Neuronal stem cell (in vitro differentiated cells): ENCODE measurements around the gene CLCN4. TPM values are rescaled to one million over a fixed set of nuclear protein-coding genes. Genes with fewer than 3 reads are reported as not detected.

ENCODE experiments used
- DNase-seq: peaks from one replicate; pipeline ENCODE4 v3.0.0-alpha.2; 2013; ENCODE audit warnings: low spot score
- H2AFZ ChIP-seq: one replicate; pipeline ENCODE4 v1.6.1; 2013; ENCODE audit warnings: mild to moderate bottlenecking, low read length, inconsistent platforms
- H2AK5ac ChIP-seq: 2 replicates; pipeline ENCODE4 v1.6.1; 2013; ENCODE audit warnings: low read depth, mild to moderate bottlenecking, inconsistent platforms, low read length, moderate library complexity, mixed read lengths
- H2BK120ac ChIP-seq: 2 replicates; pipeline ENCODE4 v1.6.1; 2013; ENCODE audit warnings: low read depth, mild to moderate bottlenecking, inconsistent platforms, low read length, moderate library complexity, mixed read lengths
- H2BK12ac ChIP-seq: one replicate; pipeline ENCODE4 v1.6.1; 2013; ENCODE audit warnings: low read length, inconsistent platforms
- H2BK15ac ChIP-seq: 2 replicates; pipeline ENCODE4 v1.6.1; 2013; ENCODE audit warnings: mild to moderate bottlenecking, low read length, inconsistent platforms, mixed read lengths
- H2BK5ac ChIP-seq: one replicate; pipeline ENCODE4 v1.6.1; 2013; ENCODE audit warnings: inconsistent platforms, mild to moderate bottlenecking, low read length, moderate library complexity
- H3K14ac ChIP-seq: one replicate; pipeline ENCODE4 v1.6.1; 2013; ENCODE audit warnings: low read length, inconsistent platforms
- H3K18ac ChIP-seq: 2 replicates; pipeline ENCODE4 v1.6.1; 2013; ENCODE audit warnings: low read length, inconsistent platforms
- H3K23ac ChIP-seq: 2 replicates; pipeline ENCODE4 v1.6.1; 2013; ENCODE audit warnings: low read depth, mild to moderate bottlenecking, mixed read lengths, low read length, inconsistent platforms; ENCODE audit not compliant: poor library complexity
- H3K27ac ChIP-seq: replicated peaks from 3 replicates; pipeline ENCODE4 v1.5.1; 2013; ENCODE audit warnings: low read length, inconsistent platforms
- H3K27me3 ChIP-seq, 3 experiments: 2 replicates each; pipeline ENCODE4 v1.6.1; 2013; ENCODE audit warnings: low read length in 3 of 3, mild to moderate bottlenecking in 2 of 3, inconsistent platforms in 1 of 3, low read depth in 1 of 3, mixed read lengths in 1 of 3, moderate library complexity in 1 of 3; ENCODE audit not compliant: control insufficient read depth in 3 of 3, insufficient read depth in 3 of 3
- H3K36me3 ChIP-seq, 2 donors: replicated peaks in 1 of 2; 2 replicates each; pipeline ENCODE4 v1.6.1; 2013; ENCODE audit warnings: low read length in 2 of 2; ENCODE audit not compliant: control insufficient read depth in 2 of 2, insufficient read depth in 2 of 2
- H3K4ac ChIP-seq: 2 replicates; pipeline ENCODE4 v1.6.1; 2013; ENCODE audit warnings: inconsistent platforms, mild to moderate bottlenecking, low read length, moderate library complexity
- H3K4me1 ChIP-seq, 2 donors: 1 replicate in 1 of 2; 2 replicates in 1 of 2; pipeline ENCODE4 v1.6.1; 2013; ENCODE audit warnings: low read length in 2 of 2, low read depth in 1 of 2; ENCODE audit not compliant: control insufficient read depth in 2 of 2, insufficient read depth in 1 of 2
- H3K4me2 ChIP-seq: one replicate; pipeline ENCODE4 v1.6.1; 2013; ENCODE audit warnings: mild to moderate bottlenecking, low read length, inconsistent platforms; ENCODE audit not compliant: insufficient read depth, poor library complexity, severe bottlenecking
- H3K4me3 ChIP-seq, 2 donors: 2 replicates each; pipeline ENCODE4 v1.5.1; 2013; ENCODE audit warnings: low read length in 2 of 2, mild to moderate bottlenecking in 2 of 2, inconsistent platforms in 1 of 2, moderate library complexity in 1 of 2
- H3K79me1 ChIP-seq: one replicate; pipeline ENCODE4 v1.6.1; 2013; ENCODE audit warnings: low read depth, mild to moderate bottlenecking, inconsistent platforms, low read length, moderate library complexity
- H3K9ac ChIP-seq: one replicate; pipeline ENCODE4 v1.6.1; 2013; ENCODE audit warnings: mild to moderate bottlenecking, low read depth, low read length, inconsistent platforms; ENCODE audit not compliant: poor library complexity
- H3K9me3 ChIP-seq, 2 donors: replicated peaks in 1 of 2; 2 replicates each; pipeline versions ENCODE3 to v1.6.1; 2013; ENCODE audit warnings: low read length in 2 of 2, mild to moderate bottlenecking in 2 of 2, inconsistent platforms in 1 of 2, low read depth in 1 of 2, mixed read lengths in 1 of 2, moderate library complexity in 1 of 2; ENCODE audit not compliant: control insufficient read depth in 2 of 2, insufficient read depth in 1 of 2
- H4K8ac ChIP-seq: one replicate; pipeline ENCODE4 v1.6.1; 2013; ENCODE audit warnings: low read depth, mild to moderate bottlenecking, inconsistent platforms, low read length, moderate library complexity
- H4K91ac ChIP-seq: one replicate; pipeline ENCODE4 v1.6.1; 2013; ENCODE audit warnings: low read length, low read depth, mild to moderate bottlenecking, inconsistent platforms; ENCODE audit not compliant: poor library complexity
- WGBS, 2 donors: extraction: QIAGEN DNeasy Blood & Tissue Kit; methylation state at CpG; one replicate each; pipeline ENCODE4 v1.1.7; 2013; ENCODE audit warnings: missing lambda C conversion rate in 2 of 2, mixed read lengths in 1 of 2; ENCODE audit not compliant: insufficient read length in 2 of 2, insufficient replicate concordance in 1 of 2; ENCODE audit errors: extremely low coverage in 2 of 2; 5-methylcytosine and 5-hydroxymethylcytosine counted together
- polyA plus RNA-seq, 2 experiments: library from polyadenylated mRNA; stranded (reverse); fragments of 200-250 nt; gene quantifications; one replicate each; pipeline ENCODE4 v1.2.3, GENCODE V29; 2013

The CLCN4 gene
- polyA plus RNA-seq (2013, experiment 1 of 2), result 4.4 TPM
- 4.3 TPM for polyA plus RNA-seq (2013, experiment 2 of 2)

- H3K27ac ChIP-seq, result peak within 1 kb of the TSS; percentile 43
- H3K4me3 ChIP-seq, result peak within 1 kb of the TSS in 1 of 2 donors; percentile 43
Observed at GRCh38 chrX:10156199-10157031, at the start of gene CLCN4. CLCN4 (plus strand) TSS chrX:10156975; CDS start chrX:10185033, 28,058 bp downstream.

GRCh38 chrX:10107483-10107882, 49.3 kb upstream of the CLCN4 start:
- Histone ChIP-seq H3K36me3 (peaks cover 4 to 9% of the 10 kb centered on the region in 2 donors), H2AFZ (no peak overlapping the region), H2BK12ac (no peak overlapping the region), H3K4me2 (no peak overlapping the region), H4K8ac (no peak overlapping the region), H3K79me1 (peaks cover 2% of the 10 kb centered on the region), H3K18ac (no peak overlapping the region), H2BK120ac (no peak overlapping the region), H2BK5ac (no peak overlapping the region), H3K27me3 (no peaks in the 10 kb centered on the region), H3K4ac (no peak overlapping the region), H3K23ac (no peak overlapping the region), H4K91ac (no peak overlapping the region), H3K9ac (no peak overlapping the region), H3K14ac (no peak overlapping the region), H3K4me3 (no peak overlapping the region), H3K9me3 (no peaks in the 10 kb centered on the region), H2BK15ac (no peak overlapping the region), H2AK5ac (no peak overlapping the region), H3K4me1 (no peaks in the 10 kb centered on the region), H3K27ac (no peak overlapping the region)
- WGBS, 2 donors, result no CpG with 5 or more reads among the region's 2 CpGs
- no peak for DNase-seq

More at GRCh38 chrX:10156199-10157031, at the start of gene CLCN4:
- H4K91ac ChIP-seq, result no peak within 1 kb of the TSS
- peak within 1 kb of the TSS; percentile 87 for H2AFZ ChIP-seq
- no peak within 1 kb of the TSS for H3K9ac ChIP-seq
- H2BK15ac ChIP-seq, result no peak within 1 kb of the TSS
- peaks cover 0 to 2% of the 10 kb centered on the region in 2 donors for H3K4me1 ChIP-seq
- H4K8ac ChIP-seq, result no peak within 1 kb of the TSS
- no peak within 1 kb of the TSS for H2BK120ac ChIP-seq
- no CpG with 5 or more reads among the region's 27 CpGs for WGBS, 2 donors
- H2BK12ac ChIP-seq, result no peak within 1 kb of the TSS
- no peak within 1 kb of the TSS for H3K23ac ChIP-seq
- no peak within 1 kb of the TSS for H2AK5ac ChIP-seq
- H2BK5ac ChIP-seq, result no peak within 1 kb of the TSS
- no peaks in the 10 kb centered on the region for H3K9me3 ChIP-seq
- no peak within 1 kb of the TSS for H3K4ac ChIP-seq
- DNase-seq, result peak; percentile 30
- no peak within 1 kb of the TSS for H3K4me2 ChIP-seq
- H3K18ac ChIP-seq, result no peak within 1 kb of the TSS
- no peaks in the 10 kb centered on the region for H3K79me1 ChIP-seq
- no peaks in the 10 kb centered on the region for H3K36me3 ChIP-seq
- peaks cover 0 to 2% (median 0%) of the 10 kb centered on the region in 3 experiments for H3K27me3 ChIP-seq
- no peak within 1 kb of the TSS for H3K14ac ChIP-seq

- no CpG with 5 or more reads among the region's 9 CpGs for WGBS, 2 donors
- Histone ChIP-seq H2AFZ (no peak overlapping the region), H3K4me3 (no peak overlapping the region), H3K79me1 (peaks cover 2% of the 10 kb centered on the region), H3K27ac (no peak overlapping the region), H3K27me3 (no peaks in the 10 kb centered on the region), H3K4me1 (no peaks in the 10 kb centered on the region), H3K9me3 (no peaks in the 10 kb centered on the region), H2AK5ac (no peak overlapping the region), H3K18ac (no peak overlapping the region), H3K4me2 (no peak overlapping the region), H4K91ac (no peak overlapping the region), H2BK120ac (no peak overlapping the region), H3K36me3 (peaks cover 1 to 9% of the 10 kb centered on the region in 2 donors), H3K23ac (no peak overlapping the region), H3K4ac (no peak overlapping the region), H4K8ac (no peak overlapping the region), H3K9ac (no peak overlapping the region), H3K14ac (no peak overlapping the region), H2BK5ac (no peak overlapping the region), H2BK15ac (no peak overlapping the region), H2BK12ac (no peak overlapping the region)
- no peak for DNase-seq
Observed at GRCh38 chrX:10108288-10108687, 48.5 kb upstream of the CLCN4 start.

GRCh38 chrX:10109695-10110094, 47.1 kb upstream of the CLCN4 start:
- Histone ChIP-seq H3K18ac (no peak overlapping the region), H3K9ac (no peak overlapping the region), H3K79me1 (peaks cover 2% of the 10 kb centered on the region), H3K4ac (no peak overlapping the region), H3K27ac (no peak overlapping the region), H2AFZ (no peak overlapping the region), H4K91ac (no peak overlapping the region), H2BK5ac (no peak overlapping the region), H3K4me1 (no peaks in the 10 kb centered on the region), H3K4me3 (no peak overlapping the region), H3K27me3 (no peaks in the 10 kb centered on the region), H2BK120ac (no peak overlapping the region), H3K4me2 (no peak overlapping the region), H2BK15ac (no peak overlapping the region), H3K9me3 (no peaks in the 10 kb centered on the region), H2AK5ac (no peak overlapping the region), H3K23ac (no peak overlapping the region), H3K14ac (no peak overlapping the region), H3K36me3 (peaks cover 1 to 4% of the 10 kb centered on the region in 2 donors), H4K8ac (no peak overlapping the region), H2BK12ac (no peak overlapping the region)
- DNase-seq, result no peak
- no CpG with 5 or more reads among the region's 27 CpGs for WGBS, 2 donors
